Gastrocnemius medialis (tissue), 4 donors: ENCODE measurements around the gene IL5RA.

Source experiments
- CTCF ChIP-seq, 5 experiments: fragments of 450-650 bp in 3 of 5; fragments of 200-600 bp in 2 of 5; sonication (generic) in 2 of 5; IDR thresholded peaks in 4 of 5; conservative IDR thresholded peaks in 1 of 5; 1 replicate in 4 of 5; 2 replicates in 1 of 5; pipeline ENCODE4 v1.5.1; 2016 to 2019; ENCODE audit warnings: antibody characterized with exemption in 5 of 5, mild to moderate bottlenecking in 3 of 5, moderate library complexity in 3 of 5
- POLR2A ChIP-seq, 2 donors: fragments of 450-650 bp; IDR thresholded peaks; one replicate each; pipeline ENCODE4 v1.6.1; 2017; ENCODE audit warnings: antibody characterized with exemption in 2 of 2, mild to moderate bottlenecking in 2 of 2, moderate library complexity in 2 of 2

- no peak for TF ChIP-seq CTCF (IDR thresholded peaks at IDR 0.05 in 4 of 5, conservative IDR thresholded peaks at IDR 0.05 in 1 of 5)
- no peak for TF ChIP-seq POLR2A (IDR thresholded peaks at IDR 0.05)
Observed at GRCh38 chr3:3020209-3020608, 90.0 kb downstream of the IL5RA start.
